ENCODE data around the gene ZNF580.

The ZNF580 gene

GRCh38 chr19:55663846-55664536, 23.2 kb downstream of the ZNF580 start:
- DNase-seq = no peak

GRCh38 chr19:55666343-55667005, 25.7 kb downstream of the ZNF580 start:
- DNase-seq = no peak

GRCh38 chr19:55667006-55667381, 26.2 kb downstream of the ZNF580 start:
- no peak for DNase-seq

GRCh38 chr19:55667511-55667910, 26.7 kb downstream of the ZNF580 start:
- DNase-seq = no peak

- no peak for DNase-seq
These were observed 27.2 kb downstream of the ZNF580 start for GRCh38 chr19:55667958-55668357.

- DNase-seq = no peak
These were observed 28.0 kb downstream of the ZNF580 start for GRCh38 chr19:55668603-55669348.

- DNase-seq = no peak
These were observed 28.8 kb downstream of the ZNF580 start for GRCh38 chr19:55669418-55670279.

DNA sequence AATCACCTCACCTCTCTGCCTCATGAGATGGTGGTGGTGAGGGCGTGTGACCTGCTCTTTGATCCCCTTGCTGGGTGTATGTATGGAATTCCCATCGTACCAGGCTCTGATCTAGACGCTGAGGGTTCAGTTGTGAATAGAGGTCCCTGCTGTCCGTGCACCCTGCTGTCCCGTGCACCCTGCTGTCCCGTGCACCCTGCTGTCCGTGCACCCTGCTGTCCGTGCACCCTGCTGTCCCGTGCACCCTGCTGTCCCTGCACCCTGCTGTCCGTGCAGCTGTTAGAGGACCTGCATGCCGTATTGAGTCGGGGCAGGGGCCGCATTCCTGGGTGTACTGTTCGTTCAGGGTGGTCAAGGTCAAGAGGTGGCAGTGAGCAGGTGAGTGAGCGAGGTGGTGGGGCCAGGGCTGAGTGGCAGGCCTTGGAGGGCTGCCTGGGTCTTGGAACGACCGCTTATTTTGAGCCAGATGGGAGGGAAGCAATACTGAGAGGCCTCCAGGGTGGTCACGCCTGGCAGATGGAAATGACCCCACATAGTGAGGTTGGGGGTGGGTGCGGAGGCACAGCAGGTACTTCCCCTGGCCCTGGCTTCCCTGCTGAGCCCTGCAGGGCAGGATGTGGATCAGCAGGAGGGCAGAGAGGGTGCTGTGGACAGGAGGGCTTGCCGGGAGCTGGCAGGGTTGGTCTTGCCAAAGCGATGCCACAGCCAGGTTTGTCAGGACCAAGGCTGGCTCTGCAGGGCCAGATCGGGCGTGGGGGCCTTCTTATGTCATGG, 29.7 kb downstream of the ZNF580 start:
- DNase-seq = peak; percentile 17

DNA sequence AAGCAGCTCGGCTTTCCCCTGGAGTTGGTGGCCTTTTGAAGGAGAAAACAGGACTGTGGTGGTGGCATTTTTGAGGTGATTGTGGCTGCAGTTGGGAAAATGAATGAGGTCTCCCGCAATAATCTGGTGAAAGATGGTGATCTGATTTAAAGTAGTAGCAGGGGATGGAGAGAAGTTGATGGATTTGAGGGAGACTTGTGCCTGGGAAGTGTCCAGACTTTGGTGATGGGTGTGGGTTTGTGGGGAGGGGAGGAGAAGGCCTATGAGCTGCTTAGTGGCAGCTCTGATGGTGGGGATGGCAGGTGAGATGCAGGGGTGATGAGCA, 30.2 kb downstream of the ZNF580 start:
- DNase-seq = no peak

GRCh38 chr19:55672418-55672817, 31.6 kb downstream of the ZNF580 start:
- DNase-seq = no peak

DNA sequence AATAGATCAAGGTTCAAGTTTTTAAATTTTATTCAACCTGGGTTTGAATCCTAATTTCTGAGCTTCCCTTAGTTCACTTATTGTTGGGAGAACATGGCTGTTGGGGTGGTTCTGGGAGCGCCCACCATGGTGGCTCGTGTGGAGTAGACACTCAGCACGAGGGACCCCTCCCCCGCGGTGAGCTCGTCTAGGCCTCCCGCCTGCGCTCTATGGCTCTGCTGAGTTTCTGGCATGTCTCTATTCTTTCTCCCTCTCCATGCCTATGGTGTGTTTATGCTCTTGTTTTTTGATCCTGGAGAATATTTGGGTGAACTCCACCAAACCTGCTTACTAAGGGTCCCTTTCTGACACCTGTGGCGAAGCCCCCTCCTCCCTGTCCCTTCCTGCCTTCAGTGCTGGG, 32.7 kb downstream of the ZNF580 start:
- DNase-seq = peak; percentile 55

DNA sequence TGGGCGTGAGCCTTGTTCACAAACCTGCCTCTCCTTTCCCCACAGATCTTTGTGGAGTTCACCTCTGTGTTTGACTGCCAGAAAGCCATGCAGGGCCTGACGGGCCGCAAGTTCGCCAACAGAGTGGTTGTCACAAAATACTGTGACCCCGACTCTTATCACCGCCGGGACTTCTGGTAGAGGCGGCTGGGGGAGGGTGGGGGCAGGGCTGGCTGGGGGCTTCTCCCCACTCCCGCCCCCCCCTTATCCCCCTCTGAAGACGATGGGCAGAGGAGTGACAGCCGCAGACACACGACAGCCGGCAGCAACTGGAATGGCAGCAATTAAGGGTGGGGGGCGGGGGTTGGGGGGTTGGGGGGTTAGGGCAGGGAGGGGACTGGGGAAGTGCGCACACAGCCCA, 33.1 kb downstream of the ZNF580 start:
- no peak for DNase-seq

- peak; percentile 22 for DNase-seq
These were observed 33.6 kb downstream of the ZNF580 start for GRCh38 chr19:55674459-55674840.

GRCh38 chr19:55674841-55675660, 34.2 kb downstream of the ZNF580 start, which contains the start of gene EPN1:
TSS of gene EPN1 (plus strand) at chr19:55675226. CDS start at chr19:55678628, 3,402 bp downstream.
- peak; percentile 98 for DNase-seq

DNA sequence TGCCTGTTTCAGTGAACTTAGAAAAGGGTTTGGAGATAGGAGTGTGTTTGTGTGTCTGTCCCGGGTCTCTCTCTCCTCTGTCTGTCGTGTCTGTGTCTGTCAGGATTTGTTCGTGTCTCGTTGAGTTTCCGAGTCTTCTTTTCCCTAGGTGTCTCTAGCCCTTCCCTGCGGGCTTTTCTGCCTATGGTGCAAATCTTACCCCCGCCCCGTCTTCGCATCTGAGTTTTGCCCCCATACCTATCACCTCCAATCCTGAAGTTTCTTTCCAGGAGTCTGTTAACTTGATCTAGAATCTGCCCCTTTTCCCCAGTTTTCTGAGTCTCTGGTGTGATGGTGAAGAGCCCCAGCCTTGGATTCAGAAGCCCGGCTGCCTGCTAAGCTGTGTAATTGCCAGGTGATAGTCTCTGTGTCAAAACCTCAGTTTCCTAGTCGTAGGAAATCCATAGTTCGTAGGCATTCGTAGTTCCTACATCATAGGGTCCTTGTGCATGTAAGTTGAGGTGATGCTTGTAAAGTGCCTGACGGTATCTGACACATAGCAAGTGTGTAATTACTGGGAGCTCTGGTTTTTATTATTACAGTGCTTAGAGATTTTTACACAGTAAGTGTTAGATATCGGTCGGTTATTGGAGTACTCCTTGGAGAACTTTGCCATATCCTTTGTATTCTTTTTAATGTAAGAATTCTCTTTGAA, 35.0 kb downstream of the ZNF580 start:
- no peak for DNase-seq

DNA sequence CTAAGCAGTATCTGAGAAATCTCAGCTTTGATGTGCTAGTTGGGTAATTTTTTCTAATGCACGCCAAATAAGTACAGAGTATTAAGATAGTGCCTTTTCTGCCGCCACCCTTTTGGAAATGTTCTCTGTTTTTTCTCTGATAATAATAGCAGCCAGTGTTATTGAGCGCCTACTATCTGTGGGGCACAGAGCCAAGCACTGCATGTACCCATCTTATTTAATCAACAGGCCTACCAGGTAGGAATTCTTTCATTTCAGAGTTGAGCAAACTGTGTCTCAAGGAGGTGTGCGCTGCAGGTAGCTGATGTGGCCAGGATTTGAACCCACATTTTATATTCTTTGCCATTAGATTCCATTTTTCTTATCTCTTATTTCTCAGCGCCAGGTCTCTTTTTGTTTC, 35.6 kb downstream of the ZNF580 start:
- no peak for DNase-seq

GRCh38 chr19:55676889-55677505, 36.2 kb downstream of the ZNF580 start:
- DNase-seq = no peak

DNA sequence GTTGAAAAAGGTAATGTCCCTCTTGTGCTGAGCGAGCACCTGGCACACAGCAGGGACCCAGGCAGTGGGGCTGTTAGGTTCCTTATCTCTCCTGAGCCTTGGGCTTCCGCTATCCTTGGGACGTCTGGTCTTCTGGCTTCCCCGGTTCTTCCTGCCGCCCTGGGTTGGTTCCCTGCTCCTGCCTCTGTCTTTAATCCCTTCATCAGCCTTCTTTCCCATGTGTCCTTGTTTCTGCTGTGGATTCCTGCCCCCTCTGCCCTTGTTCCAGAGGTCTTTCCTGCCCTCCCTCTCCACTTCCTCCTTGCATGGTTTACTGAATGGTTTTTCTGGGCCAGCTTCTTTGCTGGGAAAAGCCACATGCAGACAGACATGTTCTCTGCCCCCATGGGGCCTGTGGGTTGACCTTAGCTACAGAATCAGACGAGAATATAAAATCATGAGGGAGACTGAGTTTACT, 36.8 kb downstream of the ZNF580 start:
- DNase-seq = no peak

DNA sequence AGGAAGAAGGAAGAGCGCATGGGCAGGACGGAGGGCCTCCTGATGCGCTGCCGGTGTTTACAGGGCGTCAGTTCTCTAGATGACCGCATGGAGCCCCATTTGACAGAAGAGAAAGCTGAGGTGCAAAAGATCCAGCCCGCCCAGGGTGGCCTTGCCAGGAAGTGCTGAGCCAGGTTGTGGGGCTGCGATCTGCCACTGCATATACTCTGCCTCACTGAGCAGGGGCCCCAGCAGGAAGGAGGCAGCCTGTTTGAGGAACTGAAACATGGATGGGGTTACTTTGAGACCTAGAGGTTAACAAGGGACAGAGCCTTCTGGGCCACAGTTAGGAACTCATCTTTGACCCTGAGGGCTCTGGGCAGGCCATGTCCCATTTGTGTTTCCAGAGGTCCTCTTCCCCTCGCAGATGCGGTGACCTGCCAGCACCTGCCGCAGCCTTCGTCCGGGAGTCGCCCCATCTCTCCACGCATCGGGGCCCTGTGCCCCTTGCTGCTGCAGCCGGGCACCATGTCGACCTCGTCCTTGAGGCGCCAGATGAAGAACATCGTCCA, 37.4 kb downstream of the ZNF580 start:
- DNase-seq = no peak
